IPS-18c (cell line): ENCODE results near the gene KCTD16.

Experiments
- H3K4me3 ChIP-seq: 2 replicates; pipeline ENCODE4 v1.7.0; 2013; ENCODE audit warnings: low read depth, mild to moderate bottlenecking, low read length, moderate library complexity; ENCODE audit not compliant: insufficient read depth
- H3K9me3 ChIP-seq: one replicate; pipeline ENCODE4 v1.6.1; 2013; ENCODE audit warnings: mild to moderate bottlenecking, low read length, moderate library complexity; ENCODE audit not compliant: control insufficient read depth, insufficient read depth

The KCTD16 gene

DNA sequence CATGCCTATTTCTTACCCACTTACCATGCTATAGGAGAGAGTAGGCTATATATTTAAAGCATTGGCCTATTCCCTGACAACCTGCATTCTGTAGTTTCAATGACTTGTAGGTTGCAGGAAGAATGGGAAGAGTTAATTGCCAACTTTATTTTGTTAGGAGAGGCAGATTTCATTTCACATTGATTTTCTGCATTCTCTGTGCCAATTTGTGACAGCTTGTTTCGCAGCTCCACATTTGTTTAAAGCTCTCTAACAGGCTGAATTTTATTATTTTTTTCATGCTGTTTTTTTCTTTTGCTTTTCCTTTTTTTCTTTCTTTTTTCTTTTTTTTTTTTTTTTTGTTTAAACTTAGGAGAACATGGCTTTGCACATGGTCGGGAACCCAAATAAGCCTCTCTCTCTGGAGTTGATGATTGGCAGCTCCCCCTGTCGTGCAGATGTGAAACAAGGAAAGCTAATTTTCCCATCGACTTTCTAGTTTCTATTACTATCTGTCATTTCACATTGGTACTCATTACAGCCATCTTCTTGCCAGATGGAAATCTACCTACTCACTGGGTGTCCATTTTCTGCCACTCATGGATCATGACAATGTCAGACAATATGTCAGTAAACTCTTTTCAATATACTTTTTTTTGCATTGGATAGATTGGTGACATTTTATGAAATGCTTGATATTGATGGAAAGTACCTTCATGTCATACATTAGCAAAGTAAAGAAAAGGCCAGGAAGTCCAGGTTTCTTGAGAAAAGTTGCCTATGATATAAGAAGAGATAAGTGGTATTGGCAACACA, 223.2 kb downstream of the KCTD16 start:
- Histone ChIP-seq H3K9me3 (no peaks in the 10 kb centered on the region), H3K4me3 (no peak overlapping the region)

DNA sequence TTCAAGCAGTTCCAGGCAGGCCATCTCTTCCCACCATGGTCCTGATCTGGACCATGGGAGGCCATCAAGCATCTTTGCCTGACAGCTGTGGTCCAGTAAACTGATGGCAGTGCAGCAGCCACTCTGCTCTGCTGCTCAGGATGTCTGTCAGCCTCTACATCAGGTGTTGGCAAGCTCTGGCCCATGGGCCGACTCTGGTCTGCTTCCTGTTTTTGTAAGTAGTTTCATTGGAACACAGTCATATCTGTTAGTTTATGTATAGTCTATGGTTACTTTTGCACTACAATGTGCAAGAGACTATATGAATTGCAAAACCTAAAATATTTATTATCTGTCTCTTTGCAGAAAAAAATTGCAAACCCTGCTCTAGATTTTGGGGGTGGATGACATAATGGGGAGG, 225.0 kb downstream of the KCTD16 start:
- Histone ChIP-seq H3K4me3 (no peak overlapping the region), H3K9me3 (no peaks in the 10 kb centered on the region)

DNA sequence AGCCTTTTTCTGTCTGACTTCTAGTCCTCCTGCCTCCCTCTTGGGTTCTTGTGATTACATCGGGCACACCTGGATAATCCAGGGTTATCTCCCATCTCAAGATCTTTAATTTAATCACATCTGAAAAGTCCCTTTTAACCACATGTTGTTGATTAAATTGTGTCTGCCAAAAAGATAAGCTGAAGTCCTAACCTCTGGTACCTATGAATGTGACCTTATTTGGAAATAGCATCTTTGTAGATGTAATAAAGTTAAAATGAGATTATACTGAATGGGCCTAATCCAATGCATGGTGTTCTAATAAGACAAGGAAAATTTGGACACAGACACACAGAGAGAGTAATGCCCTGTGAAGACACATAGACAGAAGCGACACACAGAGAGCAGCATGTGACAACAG, 232.4 kb downstream of the KCTD16 start:
- Histone ChIP-seq H3K4me3 (no peak overlapping the region), H3K9me3 (no peaks in the 10 kb centered on the region)

DNA sequence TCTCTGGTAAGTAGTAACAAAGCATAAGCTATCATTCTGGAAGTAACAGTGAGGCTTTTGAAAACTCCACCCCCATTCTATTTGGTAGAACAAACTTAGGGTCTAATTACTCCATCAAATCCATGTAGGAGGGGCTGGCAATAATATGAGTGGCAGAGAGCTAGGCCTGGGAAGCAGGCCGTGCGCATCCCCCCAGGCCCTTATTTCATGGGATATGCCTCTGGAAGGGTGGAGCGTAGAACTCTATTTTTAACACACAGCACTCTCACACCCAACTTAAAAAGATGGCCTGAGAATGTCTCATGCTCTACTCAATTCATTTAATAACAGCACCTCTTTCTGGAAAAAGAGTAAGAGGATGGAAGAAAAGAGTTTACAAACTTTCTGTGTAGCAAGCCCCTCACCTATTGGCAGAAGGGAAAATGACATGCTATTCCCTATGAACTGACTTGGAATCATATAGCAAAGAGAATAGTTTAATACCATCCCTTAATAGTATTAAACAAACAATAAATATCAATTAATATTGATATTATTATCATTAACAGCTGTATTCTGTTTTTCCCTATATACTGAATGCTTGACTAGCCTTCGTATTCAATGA, 233.2 kb downstream of the KCTD16 start:
- H3K9me3 ChIP-seq, result no peaks in the 10 kb centered on the region
- no peak overlapping the region for H3K4me3 ChIP-seq

DNA sequence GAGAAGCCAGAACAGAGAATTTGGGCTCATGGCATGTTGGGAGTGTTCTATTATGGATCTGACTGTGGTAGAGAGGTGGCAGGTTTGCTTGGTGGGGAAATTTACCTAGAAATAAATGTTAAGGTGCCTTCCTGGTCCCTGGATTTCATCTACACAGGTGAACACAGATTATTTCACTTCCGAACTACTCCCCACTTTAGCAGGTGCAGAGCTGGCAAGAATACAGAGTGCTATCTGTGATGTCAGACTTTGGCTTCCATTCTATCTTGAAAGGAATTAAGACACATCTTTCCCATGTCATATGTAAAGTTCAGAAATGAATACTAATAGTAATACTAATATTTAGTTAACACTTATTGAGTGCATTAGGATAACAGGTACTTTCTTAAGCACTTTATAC, 234.0 kb downstream of the KCTD16 start:
- H3K9me3 ChIP-seq, result no peaks in the 10 kb centered on the region
- no peak overlapping the region for H3K4me3 ChIP-seq

DNA sequence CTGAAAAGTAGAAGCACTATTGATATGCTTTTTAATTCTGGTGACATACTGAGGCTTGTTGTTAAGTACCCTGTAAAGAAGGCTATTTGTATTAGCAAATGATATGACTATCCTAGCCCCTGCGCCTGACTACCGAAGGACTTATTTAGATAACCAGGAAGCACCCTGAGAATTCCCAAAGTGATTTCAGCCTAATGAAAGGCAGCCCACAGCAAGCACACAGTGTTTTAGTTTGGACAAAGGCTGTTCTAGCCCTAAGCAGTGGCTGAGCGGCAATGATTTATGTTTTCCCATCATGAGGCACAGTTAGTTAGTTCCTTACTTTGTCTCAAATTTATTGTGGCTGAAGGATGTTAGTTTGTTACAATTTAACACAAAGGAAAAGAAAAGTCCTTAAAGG, 235.3 kb downstream of the KCTD16 start:
- H3K9me3 ChIP-seq, result no peaks in the 10 kb centered on the region

DNA sequence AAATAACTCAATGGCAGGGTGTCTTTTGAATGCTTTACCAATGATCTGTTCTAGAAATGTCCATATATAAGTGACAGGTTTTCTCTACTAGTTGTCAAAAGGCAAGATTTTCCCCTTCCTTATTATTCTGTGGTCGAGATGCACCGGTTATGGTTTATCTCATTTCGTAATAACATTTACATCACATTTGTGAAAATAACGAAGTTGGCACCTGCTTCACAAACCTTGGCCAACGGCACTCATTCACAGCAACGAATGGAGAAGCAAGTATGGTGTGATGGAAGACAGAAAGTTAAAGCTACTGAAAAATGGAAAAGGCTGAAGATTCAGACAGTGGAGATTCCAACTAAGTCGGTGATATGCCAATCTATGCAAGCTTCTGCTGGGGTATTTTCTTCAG, 235.8 kb downstream of the KCTD16 start:
- no peak overlapping the region for H3K4me3 ChIP-seq
- no peaks in the 10 kb centered on the region for H3K9me3 ChIP-seq

More for the DNA sequence above, 235.3 kb downstream of the KCTD16 start:
- H3K4me3 ChIP-seq, result no peak overlapping the region

DNA sequence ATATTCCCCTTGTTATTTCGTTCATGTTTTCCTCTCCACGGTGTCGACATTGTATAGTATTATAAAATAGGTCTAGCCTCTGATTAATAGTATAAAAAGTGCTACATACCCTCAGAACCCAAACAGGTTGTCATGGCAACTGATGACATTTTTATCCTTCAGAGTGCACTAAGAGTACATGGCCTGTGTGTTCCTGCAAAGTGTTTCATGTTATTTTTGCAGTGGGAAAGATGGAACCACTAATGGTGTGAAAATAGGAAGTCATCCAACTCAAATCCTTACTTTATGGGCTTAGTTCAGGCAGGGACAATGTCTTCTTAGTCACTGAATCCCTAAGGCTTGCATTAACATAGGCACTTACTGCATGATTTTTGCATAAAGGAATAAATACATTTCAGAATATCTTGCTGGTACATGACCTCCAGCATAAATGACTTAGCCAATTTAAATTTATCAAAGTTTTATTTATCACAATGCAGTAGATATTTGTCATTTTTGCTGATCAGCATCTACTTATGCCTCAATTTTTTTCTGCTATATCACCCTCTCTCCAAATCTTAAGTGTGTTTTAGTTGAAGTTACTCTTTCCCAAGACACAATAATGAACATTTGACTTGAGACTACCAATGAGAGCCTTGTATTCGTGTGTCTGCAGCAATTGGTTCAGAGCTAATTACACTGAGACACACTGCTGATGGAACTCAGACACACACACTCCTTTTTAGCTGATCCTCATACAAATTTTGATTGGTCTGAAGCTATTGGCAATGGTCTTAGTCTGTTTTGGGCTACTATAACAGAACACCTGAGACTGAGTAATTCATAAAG, 243.7 kb downstream of the KCTD16 start:
- H3K9me3 ChIP-seq, result no peaks in the 10 kb centered on the region

DNA sequence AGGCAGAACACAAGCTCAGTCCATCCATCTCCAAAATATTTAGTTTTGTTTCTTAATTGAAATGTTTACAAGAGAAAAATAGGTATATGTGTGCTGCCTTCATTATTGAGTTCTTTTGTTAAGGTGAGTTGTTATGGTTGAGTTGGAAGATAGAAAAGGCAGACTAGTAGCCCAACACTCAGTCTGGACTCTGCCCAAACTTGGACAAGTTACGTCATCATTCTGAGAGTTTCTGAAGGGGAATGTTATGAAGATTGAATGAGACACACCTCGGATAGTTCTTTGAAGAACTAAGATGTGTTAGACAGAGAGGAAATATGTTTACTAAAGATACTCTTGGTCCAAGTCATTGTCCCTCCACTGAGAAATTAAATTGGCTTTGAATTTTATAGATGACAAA, 245.5 kb downstream of the KCTD16 start:
- H3K9me3 ChIP-seq, result no peaks in the 10 kb centered on the region
- H3K4me3 ChIP-seq, result no peak overlapping the region

More for the DNA sequence above, 243.7 kb downstream of the KCTD16 start:
- no peak overlapping the region for H3K4me3 ChIP-seq

DNA sequence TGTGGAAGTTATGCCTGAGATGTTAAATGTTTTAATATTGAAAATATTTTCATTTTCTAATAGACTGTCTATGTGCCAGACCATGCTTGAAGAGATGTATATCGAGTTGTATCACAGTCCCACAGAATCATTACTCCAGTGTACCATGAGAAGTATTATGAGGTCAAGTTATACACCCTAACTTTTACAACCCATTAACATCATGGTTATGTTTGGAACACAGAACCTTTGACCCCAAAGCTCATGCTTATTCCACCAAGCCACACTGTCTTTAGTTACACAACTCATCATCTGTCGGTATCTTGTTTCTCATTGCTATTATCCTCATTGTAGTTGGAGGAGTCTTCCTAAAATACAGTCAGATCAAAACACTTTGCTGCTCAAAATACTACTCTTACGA, 248.0 kb downstream of the KCTD16 start:
- no peaks in the 10 kb centered on the region for H3K9me3 ChIP-seq

DNA sequence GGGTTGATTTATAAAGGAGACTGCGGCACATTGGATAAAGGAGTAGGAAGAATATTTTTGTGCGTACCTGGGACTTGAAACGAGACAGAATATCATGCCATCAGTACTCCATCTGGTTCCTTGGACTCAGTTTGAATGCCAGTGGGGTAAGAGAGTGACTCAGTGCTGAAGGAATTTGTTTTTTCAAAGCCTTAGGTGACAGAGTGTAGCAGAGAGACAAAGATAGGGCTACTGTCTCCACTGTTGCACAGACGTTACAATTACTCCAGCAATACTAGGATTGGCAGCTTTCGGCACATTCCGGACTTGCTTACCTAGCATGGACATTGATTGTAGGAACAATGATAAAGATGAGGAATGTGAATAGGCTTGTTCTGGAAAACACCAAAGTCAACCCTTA, 250.7 kb downstream of the KCTD16 start:
- no peaks in the 10 kb centered on the region for H3K9me3 ChIP-seq
- H3K4me3 ChIP-seq, result no peak overlapping the region

More for the DNA sequence above, 248.0 kb downstream of the KCTD16 start:
- no peak overlapping the region for H3K4me3 ChIP-seq

DNA sequence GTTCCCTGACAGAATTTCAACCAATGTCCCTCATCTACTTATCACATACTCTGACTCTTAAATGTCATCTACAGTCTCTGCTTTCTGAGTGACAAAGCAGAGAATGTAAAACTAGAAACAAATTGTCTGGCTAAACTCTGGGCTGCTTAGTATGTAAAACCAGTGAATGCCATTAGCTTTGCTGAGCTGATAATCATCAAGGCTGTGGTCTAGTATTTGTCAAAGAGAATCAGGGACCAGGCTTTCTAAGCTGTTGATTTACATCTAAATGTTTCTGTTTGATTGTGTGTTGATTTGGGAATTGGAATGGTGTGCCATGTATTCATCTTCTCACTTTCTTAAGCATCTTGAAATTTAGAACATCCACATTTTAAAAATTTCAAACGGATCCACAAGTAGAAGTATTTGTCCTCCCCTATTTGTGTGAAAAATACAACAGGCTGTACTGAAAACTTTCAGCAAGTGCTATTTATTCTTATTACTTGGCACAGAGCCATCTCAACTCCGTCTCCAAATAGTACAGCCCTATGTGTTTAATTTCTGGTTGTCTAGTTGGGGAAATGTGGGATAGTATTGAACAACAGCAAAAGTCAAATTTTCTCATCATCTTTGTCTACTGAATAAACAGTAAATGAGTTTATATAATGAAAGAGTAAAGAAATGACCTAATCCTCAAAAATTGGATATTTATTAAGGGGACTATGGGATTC, 251.5 kb downstream of the KCTD16 start:
- no peaks in the 10 kb centered on the region for H3K9me3 ChIP-seq
- H3K4me3 ChIP-seq, result no peak overlapping the region

DNA sequence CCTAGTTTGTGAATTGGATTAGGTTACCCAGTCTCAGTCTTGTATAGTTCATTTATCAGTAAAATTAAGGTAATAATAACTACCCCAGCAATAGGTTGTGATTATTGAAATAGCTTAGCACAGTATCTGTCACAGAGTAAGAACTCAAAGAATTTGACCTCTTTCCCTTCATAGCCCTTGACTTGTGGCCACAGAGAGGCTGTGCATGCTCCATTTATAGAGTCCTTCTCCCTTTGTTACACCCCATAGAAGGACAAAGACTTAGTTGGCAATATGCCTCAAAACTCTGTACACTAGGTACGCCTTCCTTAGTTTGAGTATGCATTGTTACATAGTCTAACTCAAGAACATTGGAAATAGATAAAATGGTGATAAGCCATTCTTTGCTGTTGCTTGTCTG, 257.2 kb downstream of the KCTD16 start:
- no peaks in the 10 kb centered on the region for H3K9me3 ChIP-seq
- no peak overlapping the region for H3K4me3 ChIP-seq

DNA sequence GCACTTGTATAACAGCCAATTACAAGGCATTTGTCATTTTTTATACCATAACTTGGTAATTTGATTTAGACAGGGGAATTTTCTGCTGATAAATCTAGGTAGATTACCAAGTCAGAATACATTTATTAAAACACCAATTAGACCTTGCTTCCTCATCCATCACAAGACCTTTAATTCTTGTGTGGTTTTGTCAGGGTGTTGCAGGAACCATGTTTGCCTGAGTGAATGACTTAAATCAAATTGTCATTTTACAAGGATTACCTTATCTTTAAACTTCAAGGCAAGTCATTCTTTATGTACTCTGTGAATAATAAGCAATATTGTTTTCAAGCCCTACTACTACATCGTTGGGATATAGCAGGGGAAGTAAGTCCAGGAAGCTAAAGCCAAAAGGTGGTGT, 257.7 kb downstream of the KCTD16 start:
- H3K9me3 ChIP-seq, result no peaks in the 10 kb centered on the region

DNA sequence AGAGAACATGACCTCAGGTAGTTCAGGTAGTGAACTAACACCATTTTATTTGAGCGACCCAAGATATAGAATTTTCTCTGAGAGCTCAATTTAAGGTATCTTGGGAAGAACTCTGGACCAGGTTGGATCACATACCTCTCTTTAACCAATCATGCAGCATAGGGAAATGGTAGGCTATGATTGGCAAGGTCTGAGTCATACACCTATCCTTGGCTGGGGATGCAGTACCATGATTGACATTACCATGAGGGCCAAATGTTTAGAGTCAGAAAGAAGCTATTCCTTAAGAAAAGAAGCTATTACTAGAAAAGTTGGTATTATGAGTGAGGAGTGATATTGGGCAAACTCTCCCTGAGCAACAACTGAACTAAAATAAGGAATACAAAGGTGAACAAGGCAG, 258.7 kb downstream of the KCTD16 start:
- H3K4me3 ChIP-seq, result no peak overlapping the region
- H3K9me3 ChIP-seq, result no peaks in the 10 kb centered on the region

More for the DNA sequence above, 257.7 kb downstream of the KCTD16 start:
- H3K4me3 ChIP-seq, result no peak overlapping the region

DNA sequence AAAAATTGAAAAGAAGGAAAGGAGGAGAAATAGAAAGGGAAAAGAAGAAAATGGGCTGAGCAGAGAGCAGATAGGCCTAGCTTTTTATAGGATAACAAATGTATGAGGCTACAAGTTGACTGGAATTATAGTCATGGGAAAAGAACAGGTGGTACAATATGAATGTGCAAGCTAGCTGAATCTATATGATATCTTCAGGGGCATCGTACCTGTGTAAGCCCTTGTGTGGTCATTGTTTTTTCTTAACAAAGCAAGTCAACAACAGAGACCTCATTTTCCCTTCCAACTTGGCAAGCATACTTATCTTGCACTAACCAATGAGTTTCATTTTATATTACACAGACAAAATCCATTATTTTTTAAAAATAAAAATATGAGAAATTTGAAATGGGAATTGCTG, 259.2 kb downstream of the KCTD16 start:
- no peaks in the 10 kb centered on the region for H3K9me3 ChIP-seq
- no peak overlapping the region for H3K4me3 ChIP-seq

DNA sequence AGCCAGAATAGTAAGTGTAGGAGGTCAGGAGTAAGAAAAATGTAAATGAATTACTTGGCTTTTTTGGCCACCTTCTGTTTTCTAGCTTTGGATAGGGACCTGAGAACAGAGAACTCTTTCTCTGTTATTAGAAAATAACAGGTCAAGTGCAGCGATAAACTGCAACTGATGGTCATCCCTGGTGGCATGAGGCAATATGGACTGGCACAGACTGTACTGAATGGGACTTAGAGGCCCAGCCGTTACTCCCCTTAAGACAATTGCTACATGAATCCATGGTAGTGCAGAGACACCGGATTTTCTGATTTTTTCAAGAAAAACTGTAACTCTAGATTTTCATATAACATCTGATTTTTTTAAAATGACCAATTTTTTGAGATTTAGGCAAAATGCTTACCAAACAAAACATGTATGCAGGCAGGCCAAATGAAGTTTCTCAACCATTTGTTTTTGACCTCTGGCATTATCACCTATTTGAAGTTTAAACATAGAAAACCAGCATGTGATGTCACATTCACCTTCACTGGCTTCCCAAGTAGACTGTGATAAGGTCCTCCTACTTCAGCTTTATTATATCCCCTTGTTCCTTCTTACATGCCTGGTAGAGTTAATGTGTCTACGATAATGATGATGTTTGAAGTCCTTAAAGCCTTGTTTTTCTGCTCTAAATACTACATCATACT, 262.6 kb downstream of the KCTD16 start:
- H3K9me3 ChIP-seq, result no peaks in the 10 kb centered on the region
- H3K4me3 ChIP-seq, result no peak overlapping the region
